Measurements from ENCODE around the gene WDR41. TPM values are rescaled to one million over a fixed set of nuclear protein-coding genes. Genes with fewer than 3 reads are reported as not detected.

The WDR41 gene
- total RNA-seq, 1 experiment from 2014 or later: 39.8 TPM

DNA sequence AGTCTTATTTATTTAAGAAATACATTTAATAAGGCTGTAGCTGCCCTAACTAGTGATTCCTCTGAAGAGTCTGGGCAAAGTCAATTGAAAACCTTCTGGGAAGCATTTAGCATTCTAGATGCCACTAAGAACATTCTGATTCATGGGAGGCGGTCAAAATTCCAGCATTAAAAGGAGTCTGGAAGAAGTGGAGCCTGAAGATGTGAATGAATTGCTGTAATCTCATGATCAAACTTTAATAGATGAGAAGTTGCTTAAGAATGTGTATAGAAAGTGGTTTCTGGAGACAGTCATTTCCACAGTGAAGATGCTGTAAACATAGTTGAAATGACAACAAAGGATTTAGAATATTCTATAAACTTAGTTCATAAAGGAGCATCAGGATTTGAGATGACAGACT, 61.4 kb downstream of the WDR41 start:
- no peak for ATAC-seq
- CTCF ChIA-PET: no interaction called here
- Mint-ChIP-seq H3K4me3 (no peak overlapping the region), H3K4me1 (no peaks in the 10 kb centered on the region), H3K27ac (no peak overlapping the region), H3K9me3 (no peaks in the 10 kb centered on the region), H3K27me3 (ENCODE audit: low read depth) (no peaks in the 10 kb centered on the region), H3K36me3 (peaks cover 7% of the 10 kb centered on the region)
- POLR2A ChIA-PET: no interaction called here
- TF ChIP-seq STAT6 (CRISPR knock-in tag; conservative IDR thresholded peaks at IDR 0.05; ENCODE audit: low read depth) (no peak), MYBL2 (CRISPR knock-in tag; IDR thresholded peaks at IDR 0.05) (no peak), FOXP1 (CRISPR knock-in tag; IDR thresholded peaks at IDR 0.05; ENCODE audit: borderline replicate concordance) (no peak), IRF1 (CRISPR knock-in tag; IDR thresholded peaks at IDR 0.05) (no peak)
- no peak for DNase-seq (ENCODE audit: low spot score)

GRCh38 chr5:77428526-77428925, 63.6 kb downstream of the WDR41 start:
- ChIA-PET CTCF (no interaction called here), POLR2A (no interaction called here)
- no peak for DNase-seq (ENCODE audit: low spot score)
- Mint-ChIP-seq H3K4me1 (no peaks in the 10 kb centered on the region), H3K27me3 (ENCODE audit: low read depth) (no peaks in the 10 kb centered on the region), H3K27ac (no peak overlapping the region), H3K9me3 (no peaks in the 10 kb centered on the region), H3K4me3 (no peak overlapping the region), H3K36me3 (peaks cover 5% of the 10 kb centered on the region)
- no peak for ATAC-seq
- TF ChIP-seq ELF4 (CRISPR knock-in tag; IDR thresholded peaks at IDR 0.05; ENCODE audit: low read depth): no peak
- no peak for TF ChIP-seq MAX (CRISPR knock-in tag; IDR thresholded peaks at IDR 0.05)

GRCh38 chr5:77427998-77428397, 64.1 kb downstream of the WDR41 start:
- H3K36me3 Mint-ChIP-seq: peaks cover 3% of the 10 kb centered on the region
- TF ChIP-seq USF1 (CRISPR knock-in tag; IDR thresholded peaks at IDR 0.05): no peak
- TF ChIP-seq GABPB1 (CRISPR knock-in tag; IDR thresholded peaks at IDR 0.05): no peak
- TF ChIP-seq E2F5 (CRISPR knock-in tag; IDR thresholded peaks at IDR 0.05): no peak
- TF ChIP-seq NFE2L1 (CRISPR knock-in tag; IDR thresholded peaks at IDR 0.05): no peak
- TF ChIP-seq ZNF121 (CRISPR knock-in tag; IDR thresholded peaks at IDR 0.05): no peak
- TF ChIP-seq TP53 (CRISPR knock-in tag; IDR thresholded peaks at IDR 0.05): no peak
- no peak for TF ChIP-seq ZNF423 (CRISPR knock-in tag; IDR thresholded peaks at IDR 0.05)
- no peak for TF ChIP-seq ELF4 (CRISPR knock-in tag; IDR thresholded peaks at IDR 0.05; ENCODE audit: low read depth)
- no peak for TF ChIP-seq NFATC4 (CRISPR knock-in tag; IDR thresholded peaks at IDR 0.05)
- TF ChIP-seq MXD4 (CRISPR knock-in tag; IDR thresholded peaks at IDR 0.05; ENCODE audit: borderline replicate concordance): no peak
- TF ChIP-seq, protein P1, sequence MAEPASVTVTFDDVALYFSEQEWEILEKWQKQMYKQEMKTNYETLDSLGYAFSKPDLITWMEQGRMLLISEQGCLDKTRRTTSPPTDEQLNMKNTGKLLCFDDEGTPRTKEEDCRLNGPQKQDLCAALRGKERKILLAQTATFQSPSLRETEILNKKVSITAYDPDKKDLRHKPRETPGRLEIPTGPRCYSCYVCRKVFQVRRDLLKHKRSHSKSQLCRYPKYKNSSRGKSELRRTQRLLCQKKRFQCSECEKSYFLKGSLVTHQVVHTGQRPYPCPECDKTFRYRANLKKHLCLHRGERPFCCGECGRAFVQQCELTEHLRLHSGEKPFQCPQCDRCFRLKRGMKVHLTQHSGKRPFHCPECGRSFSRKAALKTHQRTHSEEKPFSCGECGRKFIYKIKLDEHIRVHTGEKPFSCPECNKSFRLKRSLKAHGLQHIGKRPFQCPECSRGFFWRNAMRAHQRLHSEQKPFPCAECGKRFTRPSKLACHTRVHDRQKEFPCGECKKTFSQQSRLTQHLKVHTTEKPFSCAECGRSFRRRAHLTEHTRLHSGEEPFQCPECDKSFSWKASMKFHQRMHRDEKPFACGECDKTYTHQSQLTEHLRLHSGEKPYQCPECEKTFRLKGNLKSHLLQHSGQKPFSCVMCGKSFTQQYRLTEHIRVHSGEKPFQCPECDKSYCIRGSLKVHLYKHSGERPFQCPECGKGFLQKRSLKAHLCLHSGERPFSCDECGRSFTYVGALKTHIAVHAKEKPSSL (CRISPR knock-in tag; conservative IDR thresholded peaks at IDR 0.05): no peak
- TF ChIP-seq ZBTB21 (CRISPR knock-in tag; IDR thresholded peaks at IDR 0.05; ENCODE audit: borderline replicate concordance): no peak
- no peaks in the 10 kb centered on the region for H3K4me1 Mint-ChIP-seq
- CTCF ChIA-PET: interaction anchor here (1.6 kb wide), 1 partner anchor 47 kb away, joined by 3 read pairs; no protein-coding TSS in a partner anchor
- POLR2A ChIA-PET: no interaction called here
- ATAC-seq (no peak), DNase-seq (ENCODE audit: low spot score) (no peak)
- no peak overlapping the region for H3K4me3 Mint-ChIP-seq
- peaks cover 3% of the 10 kb centered on the region; the same call in 1 of the 2 replicates for H3K9me3 Mint-ChIP-seq
- H3K27ac Mint-ChIP-seq: no peak overlapping the region
- no peaks in the 10 kb centered on the region for H3K27me3 Mint-ChIP-seq (ENCODE audit: low read depth)
